IMR-90 (cell line): ENCODE data around the gene PBRM1. TPM values are rescaled to one million over a fixed set of nuclear protein-coding genes. Genes with fewer than 3 reads are reported as not detected.

ENCODE experiments used
- ATAC-seq: fragments of 200-7000 bp; cut with Tn5 transposase; 2 replicates; pipeline ENCODE4 v1.9.1; 2020; ENCODE audit warnings: low read depth, mild to moderate bottlenecking, moderate library complexity
- BruUV-seq: library from RNA; stranded (reverse); fragments of 400-500 nt; replicated peaks from 2 replicates; lab custom pipeline; 2021; lab: Mats Ljungman, UMichigan
- CTCF ChIA-PET: fragments of 300-600 bp; formaldehyde crosslinking; extraction: SDS; loops from one replicate; lab custom pipeline; 2021; ENCODE audit warnings: antibody characterized with exemption; lab: Yijun Ruan, JAX
- POLR2A ChIA-PET: fragments of 300-600 bp; sonication (Branson Sonifier 250); formaldehyde crosslinking; loops from one replicate; lab custom pipeline; 2022; ENCODE audit warnings: antibody characterized with exemption; ENCODE audit not compliant: unreplicated experiment; lab: Charles Lee
- DNase-seq: peaks from one replicate; pipeline ENCODE4 v3.0.0; 2013
- H2AFZ ChIP-seq: replicated peaks from 2 replicates; pipeline ENCODE3; 2013; ENCODE audit warnings: low read length, mild to moderate bottlenecking; ENCODE audit not compliant: poor library complexity
- H2AK5ac ChIP-seq: 2 replicates; pipeline ENCODE4 v1.6.1; 2013; ENCODE audit warnings: low read depth, low read length, inconsistent platforms
- H2AK9ac ChIP-seq: replicated peaks from 2 replicates; pipeline ENCODE3; 2013; ENCODE audit warnings: mild to moderate bottlenecking, low read depth, low read length, moderate library complexity; ENCODE audit not compliant: poor library complexity
- H2BK120ac ChIP-seq: 2 replicates; pipeline ENCODE4 v1.6.1; 2013; ENCODE audit warnings: low read depth, low read length, inconsistent platforms
- H2BK15ac ChIP-seq: 3 replicates; pipeline ENCODE4 v1.6.1; 2013; ENCODE audit warnings: low read depth, low read length, inconsistent platforms
- H2BK20ac ChIP-seq: 2 replicates; pipeline ENCODE4 v1.6.1; 2013; ENCODE audit warnings: low read depth, mild to moderate bottlenecking, inconsistent platforms, low read length, moderate library complexity
- H2BK5ac ChIP-seq: 2 replicates; pipeline ENCODE4 v1.6.1; 2013; ENCODE audit warnings: mild to moderate bottlenecking, low read depth, low read length, inconsistent platforms; ENCODE audit not compliant: poor library complexity, severe bottlenecking
- H3K14ac ChIP-seq: replicated peaks from 2 replicates; pipeline ENCODE4 v1.6.1; 2013; ENCODE audit warnings: low read depth, low read length, inconsistent platforms
- H3K18ac ChIP-seq: 2 replicates; pipeline ENCODE4 v1.6.1; 2013; ENCODE audit warnings: low read depth, low read length, control low read depth
- H3K23ac ChIP-seq: 2 replicates; pipeline ENCODE4 v1.6.1; 2013; ENCODE audit warnings: low read depth, low read length, inconsistent platforms
- H3K27ac ChIP-seq: 2 replicates; pipeline ENCODE4 v1.5.1; 2013; ENCODE audit warnings: mild to moderate bottlenecking, control low read depth, low read length; ENCODE audit not compliant: insufficient read depth
- H3K27me3 ChIP-seq: 2 replicates; pipeline ENCODE4 v1.6.1; 2013; ENCODE audit warnings: low read length; ENCODE audit not compliant: control insufficient read depth, insufficient read depth
- H3K36me3 ChIP-seq: 2 replicates; pipeline ENCODE4 v1.6.1; 2013; ENCODE audit warnings: low read length, mixed read lengths; ENCODE audit not compliant: control insufficient read depth, insufficient read depth
- H3K4ac ChIP-seq: 2 replicates; pipeline ENCODE4 v1.6.1; 2013; ENCODE audit warnings: low read depth, low read length, inconsistent platforms
- H3K4me1 ChIP-seq: 2 replicates; pipeline ENCODE4 v1.6.1; 2013; ENCODE audit warnings: low read length, mixed read lengths; ENCODE audit not compliant: control insufficient read depth, insufficient read depth
- H3K4me2 ChIP-seq: 2 replicates; pipeline ENCODE4 v1.6.1; 2013; ENCODE audit warnings: low read depth, mild to moderate bottlenecking, control low read depth, low read length, moderate library complexity
- H3K4me3 ChIP-seq: 2 replicates; pipeline ENCODE4 v1.5.1; 2013; ENCODE audit warnings: low read depth, mild to moderate bottlenecking, control low read depth, low read length, moderate library complexity; ENCODE audit not compliant: insufficient read depth
- H3K56ac ChIP-seq: 2 replicates; pipeline ENCODE4 v1.6.1; 2013; ENCODE audit warnings: low read length, inconsistent platforms; ENCODE audit not compliant: insufficient read depth; ENCODE audit errors: extremely low read depth
- H3K79me1 ChIP-seq, 2 experiments: 2 replicates each; pipeline ENCODE4 v1.6.1; 2013; ENCODE audit warnings: low read length in 2 of 2, inconsistent platforms in 1 of 2, low read depth in 1 of 2
- H3K9ac ChIP-seq: 2 replicates; pipeline ENCODE4 v1.6.1; 2013; ENCODE audit warnings: low read depth, low read length, control low read depth
- H3K9me1 ChIP-seq: 2 replicates; pipeline ENCODE4 v1.6.1; 2013; ENCODE audit warnings: low read length, inconsistent platforms; ENCODE audit not compliant: insufficient read depth
- H3K9me3 ChIP-seq: 2 replicates; pipeline ENCODE4 v1.6.1; 2013; ENCODE audit warnings: low read length; ENCODE audit not compliant: control insufficient read depth, insufficient read depth
- H4K20me1 ChIP-seq: 2 replicates; pipeline ENCODE4 v1.6.1; 2013; ENCODE audit warnings: low read length, inconsistent platforms; ENCODE audit not compliant: insufficient read depth
- H4K5ac ChIP-seq: 2 replicates; pipeline ENCODE4 v1.6.1; 2013; ENCODE audit warnings: mild to moderate bottlenecking, low read depth, low read length, control low read depth
- H4K8ac ChIP-seq, 2 experiments: 2 replicates each; pipeline ENCODE4 v1.6.1; 2013; ENCODE audit warnings: low read depth in 2 of 2, low read length in 2 of 2, control low read depth in 1 of 2, inconsistent platforms in 1 of 2
- H4K91ac ChIP-seq: 2 replicates; pipeline ENCODE4 v1.6.1; 2013; ENCODE audit warnings: low read depth, low read length, inconsistent platforms; ENCODE audit not compliant: insufficient read depth
- CHD1 ChIP-seq: IDR thresholded peaks from 2 replicates; pipeline ENCODE4 v1.6.1; 2012; ENCODE audit warnings: low read depth, low read length, improper control_type of control experiment
- MXI1 ChIP-seq: IDR thresholded peaks from 2 replicates; pipeline ENCODE4 v1.6.1; 2012; ENCODE audit warnings: low read depth, mild to moderate bottlenecking, low read length, moderate library complexity, borderline replicate concordance
- NFE2L2 ChIP-seq: fragments of 150-350 bp; IDR thresholded peaks from 2 replicates; pipeline ENCODE4 v1.6.1; 2016; ENCODE audit warnings: low read depth, mild to moderate bottlenecking, low read length
- RAD21 ChIP-seq: IDR thresholded peaks from 2 replicates; pipeline ENCODE4 v1.6.1; 2012; ENCODE audit warnings: low read length, improper control_type of control experiment
- WGBS, 2 experiments: methylation state at CpG; one replicate each; pipeline versions ENCODE4 v1.1.5 to v1.1.7; 2013; ENCODE audit warnings: missing lambda C conversion rate in 2 of 2; ENCODE audit not compliant: insufficient read length in 1 of 2; ENCODE audit errors: extremely low coverage in 2 of 2; 5-methylcytosine and 5-hydroxymethylcytosine counted together
- dilution Hi-C: fragments of 300-500 bp; cut with HindIII; formaldehyde crosslinking; loops from one replicate; pipeline ENCODE4 v1.14.3; 2018; ENCODE audit warnings: low sequenced_read_pairs; ENCODE audit not compliant: unreplicated experiment
- in situ Hi-C: fragments of 300-500 bp; cut with MboI; formaldehyde crosslinking; loops from 3 replicates; pipeline ENCODE4 v1.14.3; 2019; ENCODE audit warnings: low sequenced_read_pairs, inconsistent platforms, mixed read lengths
- intact Hi-C: fragments of 100-400 bp; cut with micrococcal nuclease; formaldehyde crosslinking; loops from 2 replicates; pipeline ENCODE4 v1.10.0; 2022
- polyA plus RNA-seq, 3 experiments: library from polyadenylated mRNA; depleted of rRNA; stranded (reverse); fragments of >200 nt; gene quantifications; 2 replicates each; pipeline ENCODE4 v1.2.3, GENCODE V29; 2012; ENCODE audit warnings: low replicate concordance in 1 of 3
- total RNA-seq: library from RNA; depleted of rRNA; stranded (reverse); fragments of >200 nt; gene quantifications from 2 replicates; pipeline ENCODE4 v1.2.3, GENCODE V29; 2012

PBRM1 gene
- total and polyA plus RNA-seq, 2 of the 4 experiments (the other 2 are of a cell fraction), result 16.5 to 72.6 TPM

- TF ChIP-seq NFE2L2, result no peak
Observed at GRCh38 chr3:52554026-52554755, 131.5 kb downstream of the PBRM1 start (continued).

- no peak overlapping the region for H3K4me3 ChIP-seq
- no peak overlapping the region for H2AK5ac ChIP-seq
- DNase-seq (no peak), ATAC-seq (peak; percentile 71; the same call in 1 of the 2 replicates)
- no peak overlapping the region for H3K27ac ChIP-seq
- dilution Hi-C loops, result no loop called here
- no peak overlapping the region for H3K18ac ChIP-seq
- BruUV-seq, result no TSS peak
- H3K4me2 ChIP-seq, result no peak overlapping the region
- H2BK5ac ChIP-seq, result no peak overlapping the region
- no peak overlapping the region for H4K8ac ChIP-seq
- peaks cover 15 to 29% of the 10 kb centered on the region in 2 experiments for H3K79me1 ChIP-seq
- no peak overlapping the region for H4K91ac ChIP-seq
- in situ Hi-C loops, result no loop called here
- no peaks in the 10 kb centered on the region for H3K9me3 ChIP-seq
- intact Hi-C loops, result no loop called here
- H3K9me1 ChIP-seq, result peaks cover 6% of the 10 kb centered on the region; the same call in 1 of the 2 replicates
- no peak overlapping the region for H3K4ac ChIP-seq
- no peaks in the 10 kb centered on the region for H3K27me3 ChIP-seq
- H3K36me3 ChIP-seq, result peaks cover 38% of the 10 kb centered on the region
- no peak overlapping the region for H2BK120ac ChIP-seq
- H4K5ac ChIP-seq, result no peak overlapping the region
- H3K14ac ChIP-seq, result no peak overlapping the region
- no peak overlapping the region for H3K56ac ChIP-seq
- ChIA-PET POLR2A (interaction anchor here (0.9 kb wide), 1 partner anchor 16 kb away, joined by 3 read pairs; the partner anchor contains the start of gene UQCC5), CTCF (interaction anchor here (0.9 kb wide), 1 partner anchor 18 kb away, joined by 4 read pairs; no protein-coding TSS in a partner anchor)
- H3K23ac ChIP-seq, result no peak overlapping the region
- no peaks in the 10 kb centered on the region; the same call in 1 of the 2 replicates for H3K4me1 ChIP-seq
- TF ChIP-seq RAD21 (no peak), CHD1 (no peak), MXI1 (no peak)
- H4K20me1 ChIP-seq, result peaks cover 3% of the 10 kb centered on the region; the same call in 1 of the 2 replicates
- WGBS, 2 experiments, result 100% methylated on average over 1 of the region's 3 CpGs; no CpG with 5 or more reads in 1 of the 2 experiments
- no peak overlapping the region for H2BK20ac ChIP-seq
- H2BK15ac ChIP-seq, result no peak overlapping the region
- no peak overlapping the region for H2AFZ ChIP-seq
- no peak overlapping the region for H3K9ac ChIP-seq
- no peak overlapping the region for H2AK9ac ChIP-seq
Observed at GRCh38 chr3:52552089-52552488, 133.6 kb downstream of the PBRM1 start.
